Loucy (cell line): ENCODE results near the gene ATP1A2.

Experiments
- H2AFZ ChIP-seq: fragments of 200-600 bp; sonication (generic); 2 replicates; pipeline ENCODE4 v1.6.0; 2016; ENCODE audit warnings: antibody characterized with exemption, mild to moderate bottlenecking, low read length, moderate library complexity
- H3F3A ChIP-seq: fragments of 200-600 bp; 2 replicates; pipeline ENCODE4 v1.6.0; 2016; ENCODE audit warnings: antibody characterized with exemption, low read depth, mild to moderate bottlenecking
- H3K27me3 ChIP-seq: fragments of 200-600 bp; sonication (generic); 2 replicates; pipeline ENCODE4 v1.6.1; 2014; ENCODE audit warnings: low read length, mild to moderate bottlenecking; ENCODE audit not compliant: insufficient read depth, poor library complexity, severe bottlenecking
- H3K36me3 ChIP-seq: fragments of 200-600 bp; sonication (generic); 2 replicates; pipeline ENCODE4 v1.6.1; 2016; ENCODE audit warnings: low read length; ENCODE audit not compliant: insufficient read depth
- H3K4me1 ChIP-seq: fragments of 200-600 bp; sonication (generic); 2 replicates; pipeline ENCODE4 v1.5.1; 2014; ENCODE audit warnings: low read length, mild to moderate bottlenecking; ENCODE audit not compliant: insufficient read depth, poor library complexity, severe bottlenecking
- H3K4me2 ChIP-seq: fragments of 200-600 bp; sonication (generic); 2 replicates; pipeline ENCODE4 v1.6.0; 2014; ENCODE audit warnings: antibody characterized with exemption, low read length, low read depth, mild to moderate bottlenecking; ENCODE audit not compliant: poor library complexity, severe bottlenecking
- H3K4me3 ChIP-seq: fragments of 200-600 bp; sonication (generic); 2 replicates; pipeline ENCODE4 v1.5.1; 2014; ENCODE audit warnings: low read length, mild to moderate bottlenecking, mixed read lengths; ENCODE audit not compliant: poor library complexity, severe bottlenecking
- H3K79me2 ChIP-seq: fragments of 200-600 bp; sonication (generic); 2 replicates; pipeline ENCODE4 v1.6.1; 2014; ENCODE audit warnings: low read length; ENCODE audit not compliant: insufficient read depth
- H3K9ac ChIP-seq: fragments of 200-600 bp; sonication (generic); 2 replicates; pipeline ENCODE4 v1.6.0; 2014; ENCODE audit warnings: mild to moderate bottlenecking, low read depth, low read length, moderate library complexity; ENCODE audit not compliant: poor library complexity, severe bottlenecking
- H3K9me2 ChIP-seq: fragments of 200-600 bp; sonication (generic); replicated peaks from 2 replicates; pipeline ENCODE4 v1.6.1; 2016; ENCODE audit warnings: low read depth, low read length, mixed read lengths
- H3K9me3 ChIP-seq: fragments of 200-600 bp; sonication (generic); 2 replicates; pipeline ENCODE4 v1.6.1; 2014; ENCODE audit warnings: mild to moderate bottlenecking, antibody characterized with exemption, low read length, low read depth; ENCODE audit not compliant: insufficient read depth
- H4K20me1 ChIP-seq: fragments of 200-600 bp; sonication (generic); 2 replicates; pipeline ENCODE4 v1.6.0; 2014; ENCODE audit warnings: antibody characterized with exemption, low read length, mild to moderate bottlenecking; ENCODE audit not compliant: insufficient read depth, poor library complexity, severe bottlenecking
- EZH2phosphoT487 ChIP-seq: fragments of 200-600 bp; IDR thresholded peaks from 2 replicates; pipeline ENCODE4 v1.6.1; 2018; ENCODE audit warnings: antibody characterized with exemption, mild to moderate bottlenecking, moderate library complexity, borderline replicate concordance
- TF ChIP-seq, protein P1 (sequence below): fragments of 200-600 bp; sonication (generic); conservative IDR thresholded peaks from 2 replicates; pipeline ENCODE4 v1.5.1; 2014; ENCODE audit warnings: mild to moderate bottlenecking, antibody characterized with exemption, low read length

Gene ATP1A2

DNA sequence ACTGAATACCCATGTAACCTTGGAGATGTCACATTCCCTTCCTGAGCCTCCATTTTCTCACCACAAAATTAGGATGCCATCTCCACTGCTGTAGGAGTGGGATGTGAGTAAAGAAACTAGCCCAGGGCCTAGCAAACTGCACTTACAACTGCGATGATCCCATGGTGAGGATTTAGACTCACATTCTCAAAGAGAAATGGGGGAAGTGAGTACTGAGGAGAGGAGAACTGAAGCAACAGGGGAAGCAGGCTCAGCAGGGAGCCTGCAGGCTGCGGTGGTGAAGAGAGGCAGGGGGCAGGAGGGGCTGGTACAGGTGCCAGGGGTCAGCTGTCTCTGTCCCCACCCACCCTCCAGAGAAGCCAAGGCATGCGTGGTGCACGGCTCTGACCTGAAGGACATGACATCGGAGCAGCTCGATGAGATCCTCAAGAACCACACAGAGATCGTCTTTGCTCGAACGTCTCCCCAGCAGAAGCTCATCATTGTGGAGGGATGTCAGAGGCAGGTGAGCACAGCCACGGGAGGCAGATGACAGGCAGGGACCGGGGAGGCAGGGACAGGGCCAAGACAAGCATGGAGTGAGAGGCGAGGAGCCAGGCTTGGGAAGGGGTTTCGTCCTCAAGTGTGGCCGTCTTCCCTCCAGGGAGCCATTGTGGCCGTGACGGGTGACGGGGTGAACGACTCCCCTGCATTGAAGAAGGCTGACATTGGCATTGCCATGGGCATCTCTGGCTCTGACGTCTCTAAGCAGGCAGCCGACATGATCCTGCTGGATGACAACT lies 19.4 kb downstream of the ATP1A2 start:
- Histone ChIP-seq H3K9me3 (no peaks in the 10 kb centered on the region), H3K9ac (no peak overlapping the region), H3K79me2 (no peaks in the 10 kb centered on the region), H3K36me3 (no peaks in the 10 kb centered on the region), H3F3A (no peaks in the 10 kb centered on the region), H3K27me3 (no peaks in the 10 kb centered on the region), H3K4me2 (no peak overlapping the region), H4K20me1 (no peaks in the 10 kb centered on the region), H3K9me2 (no peaks in the 10 kb centered on the region), H3K4me1 (no peaks in the 10 kb centered on the region), H3K4me3 (no peak overlapping the region), H2AFZ (no peak overlapping the region)
- TF ChIP-seq, protein P1, sequence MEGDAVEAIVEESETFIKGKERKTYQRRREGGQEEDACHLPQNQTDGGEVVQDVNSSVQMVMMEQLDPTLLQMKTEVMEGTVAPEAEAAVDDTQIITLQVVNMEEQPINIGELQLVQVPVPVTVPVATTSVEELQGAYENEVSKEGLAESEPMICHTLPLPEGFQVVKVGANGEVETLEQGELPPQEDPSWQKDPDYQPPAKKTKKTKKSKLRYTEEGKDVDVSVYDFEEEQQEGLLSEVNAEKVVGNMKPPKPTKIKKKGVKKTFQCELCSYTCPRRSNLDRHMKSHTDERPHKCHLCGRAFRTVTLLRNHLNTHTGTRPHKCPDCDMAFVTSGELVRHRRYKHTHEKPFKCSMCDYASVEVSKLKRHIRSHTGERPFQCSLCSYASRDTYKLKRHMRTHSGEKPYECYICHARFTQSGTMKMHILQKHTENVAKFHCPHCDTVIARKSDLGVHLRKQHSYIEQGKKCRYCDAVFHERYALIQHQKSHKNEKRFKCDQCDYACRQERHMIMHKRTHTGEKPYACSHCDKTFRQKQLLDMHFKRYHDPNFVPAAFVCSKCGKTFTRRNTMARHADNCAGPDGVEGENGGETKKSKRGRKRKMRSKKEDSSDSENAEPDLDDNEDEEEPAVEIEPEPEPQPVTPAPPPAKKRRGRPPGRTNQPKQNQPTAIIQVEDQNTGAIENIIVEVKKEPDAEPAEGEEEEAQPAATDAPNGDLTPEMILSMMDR, result no peak
- TF ChIP-seq EZH2phosphoT487, result no peak

DNA sequence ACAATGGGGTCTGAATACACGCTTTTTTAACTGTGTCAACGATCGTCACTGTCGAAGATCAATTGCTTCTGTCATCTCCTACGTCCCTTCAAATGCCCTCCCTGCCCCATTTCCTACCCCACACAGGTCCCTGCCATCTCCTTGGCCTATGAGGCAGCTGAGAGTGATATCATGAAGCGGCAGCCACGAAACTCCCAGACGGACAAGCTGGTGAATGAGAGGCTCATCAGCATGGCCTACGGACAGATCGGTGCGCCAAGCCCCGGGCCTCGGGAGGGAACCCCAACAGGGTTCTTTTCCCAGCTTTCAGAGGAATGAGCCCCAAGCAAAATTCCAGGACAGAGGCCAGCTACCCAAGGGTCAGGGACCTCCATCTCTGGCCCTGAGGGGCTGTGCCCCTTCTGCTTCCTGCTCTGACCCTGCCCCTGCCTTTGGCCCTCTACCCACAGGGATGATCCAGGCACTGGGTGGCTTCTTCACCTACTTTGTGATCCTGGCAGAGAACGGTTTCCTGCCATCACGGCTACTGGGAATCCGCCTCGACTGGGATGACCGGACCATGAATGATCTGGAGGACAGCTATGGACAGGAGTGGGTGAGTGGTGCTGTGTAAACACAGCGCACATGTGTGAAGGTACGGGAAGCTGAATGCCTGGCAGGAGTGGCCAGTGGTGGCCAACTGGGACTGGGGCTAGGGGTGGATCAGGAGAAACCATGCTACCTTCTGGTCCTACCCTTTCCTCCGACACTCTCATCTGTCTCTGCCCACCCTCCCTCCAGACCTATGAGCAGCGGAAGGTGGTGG lies 20.8 kb downstream of the ATP1A2 start:
- Histone ChIP-seq H3K9me3 (no peaks in the 10 kb centered on the region), H3K9ac (no peak overlapping the region), H3K9me2 (no peaks in the 10 kb centered on the region), H3K4me3 (no peak overlapping the region), H3K27me3 (no peaks in the 10 kb centered on the region), H3K4me2 (no peak overlapping the region), H3K4me1 (no peaks in the 10 kb centered on the region), H2AFZ (no peak overlapping the region), H3F3A (no peaks in the 10 kb centered on the region), H3K79me2 (no peaks in the 10 kb centered on the region), H4K20me1 (no peaks in the 10 kb centered on the region), H3K36me3 (no peaks in the 10 kb centered on the region)
- TF ChIP-seq, protein P1, result no peak
- TF ChIP-seq EZH2phosphoT487, result no peak

DNA sequence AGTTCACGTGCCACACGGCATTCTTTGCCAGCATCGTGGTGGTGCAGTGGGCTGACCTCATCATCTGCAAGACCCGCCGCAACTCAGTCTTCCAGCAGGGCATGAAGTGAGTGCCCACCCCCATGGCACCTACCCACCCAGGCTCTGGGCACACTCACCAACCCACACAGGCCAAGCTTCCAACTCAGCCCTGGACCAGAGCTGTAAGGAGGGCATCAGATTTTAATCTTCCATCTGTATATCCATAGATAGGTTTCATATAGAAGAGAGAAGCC lies 21.3 kb downstream of the ATP1A2 start:
- Histone ChIP-seq H3K4me2 (no peak overlapping the region), H3F3A (no peaks in the 10 kb centered on the region), H3K9ac (no peak overlapping the region), H3K9me2 (no peaks in the 10 kb centered on the region), H3K4me3 (no peak overlapping the region), H3K27me3 (no peaks in the 10 kb centered on the region), H3K36me3 (no peaks in the 10 kb centered on the region), H3K4me1 (no peaks in the 10 kb centered on the region), H2AFZ (no peak overlapping the region), H3K79me2 (no peaks in the 10 kb centered on the region), H4K20me1 (no peaks in the 10 kb centered on the region), H3K9me3 (no peaks in the 10 kb centered on the region)
- TF ChIP-seq EZH2phosphoT487, result no peak
- TF ChIP-seq, protein P1, result no peak
